ENCODE results near the gene ITIH5. TPM values are rescaled to one million over a fixed set of nuclear protein-coding genes. Genes with fewer than 3 reads are reported as not detected.

Gene ITIH5
- total and polyA plus RNA-seq, 2 of the 8 experiments (the other 6 are each of a cell fraction or from before 2014, with no cell fraction given): 5.8 to 7.6 TPM

DNA sequence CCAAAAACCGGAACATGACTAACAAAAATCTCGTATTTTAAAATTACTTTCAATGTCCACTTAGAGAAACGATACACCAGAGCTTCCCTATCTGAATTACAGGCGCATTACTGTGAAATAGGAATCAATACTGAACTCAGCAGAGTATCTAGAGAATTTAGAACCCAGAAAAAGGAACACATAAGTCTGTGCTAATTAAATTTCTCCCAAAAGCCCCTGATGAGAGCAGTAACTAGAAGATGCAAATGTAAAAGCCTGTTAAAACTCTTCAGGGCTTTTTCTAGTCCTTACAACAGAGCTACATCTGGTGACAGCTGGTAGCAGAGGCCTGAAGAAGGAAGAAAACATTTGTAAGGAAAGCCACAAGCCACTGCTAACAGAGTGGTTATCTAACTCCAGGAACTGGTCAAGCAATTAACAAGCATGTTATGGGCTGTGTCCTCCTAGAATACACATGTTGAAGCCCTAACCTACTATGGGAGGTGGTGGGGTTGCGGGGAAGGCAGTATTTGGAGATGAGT is 24.2 kb downstream of the ITIH5 start:
- Histone ChIP-seq H2AK5ac (ENCODE audit: low read depth, low read length) (no peak overlapping the region), H2AFZ (ENCODE audit: low read length) (no peak overlapping the region), H3K4me2 (ENCODE audit: insufficient read depth in 1 of 2, low read depth in 2 of 2, low read length in 2 of 2) (no peak overlapping the region), H4K5ac (ENCODE audit: insufficient read length, low read depth, low read length) (no peak overlapping the region), H3K23ac (ENCODE audit: insufficient read length) (no peak overlapping the region), H3K79me1 (ENCODE audit: low read depth, low read length) (no peaks in the 10 kb centered on the region), H2BK20ac (ENCODE audit: low read length) (no peak overlapping the region), H3K4me3 (ENCODE audit: extremely low read depth in 1 of 4, insufficient read depth in 2 of 4, low read depth in 3 of 4, low read length in 4 of 4) (no peak overlapping the region), H2BK12ac (ENCODE audit: low read depth, low read length) (no peak overlapping the region), H3K23me2 (ENCODE audit: low read depth, low read length) (no peaks in the 10 kb centered on the region), H3K4ac (replicated peaks; ENCODE audit: insufficient read length, low read depth, low read length) (no peak overlapping the region), H3K36me3 (ENCODE audit: control insufficient read depth in 2 of 4, insufficient read depth in 4 of 4, low read length in 3 of 4) (no peaks in the 10 kb centered on the region; a peak in 1 of 8 replicates), H4K8ac (ENCODE audit: extremely low read depth, insufficient read depth, low read length) (no peak overlapping the region), H3K4me1 (replicated peaks in 1 of 4; ENCODE audit: control insufficient read depth in 3 of 4, insufficient read depth in 4 of 4, low read length in 3 of 4) (peaks cover 0 to 2% (median 0%) of the 10 kb centered on the region in 4 experiments; a peak in 1 of 7 replicates), H3K56ac (replicated peaks; ENCODE audit: insufficient read length, low read depth, low read length) (no peak overlapping the region), H3K27me3 (replicated peaks in 1 of 4; ENCODE audit: control insufficient read depth in 3 of 4, extremely low read depth in 1 of 4, insufficient read depth in 3 of 4, low read length in 3 of 4) (no peaks in the 10 kb centered on the region), H4K91ac (replicated peaks; ENCODE audit: insufficient read length, low read length) (no peak overlapping the region), H3K9me3 (ENCODE audit: insufficient read depth in 2 of 2, low read depth in 1 of 2, low read length in 1 of 2) (peaks cover 0 to 2% of the 10 kb centered on the region in 2 experiments; a peak in 2 of 4 replicates), H3K14ac (ENCODE audit: insufficient read length) (no peak overlapping the region), H2BK120ac (replicated peaks; ENCODE audit: low read depth, low read length) (no peak overlapping the region), H3K79me2 (ENCODE audit: control insufficient read depth in 1 of 2, insufficient read depth in 2 of 2, low read length in 2 of 2) (no peaks in the 10 kb centered on the region), H2BK15ac (ENCODE audit: low read length) (no peak overlapping the region), H4K20me1 (replicated peaks in 1 of 2; ENCODE audit: control insufficient read depth in 1 of 2, insufficient read depth in 2 of 2, low read length in 2 of 2) (no peaks in the 10 kb centered on the region), H3K9ac (replicated peaks in 1 of 4; ENCODE audit: extremely low read depth in 1 of 4, low read depth in 3 of 4, low read length in 3 of 4) (no peak overlapping the region), H3K27ac (ENCODE audit: low read depth, low read length) (no peak overlapping the region), H2BK5ac (ENCODE audit: low read depth, low read length) (no peak overlapping the region), H3K18ac (ENCODE audit: extremely low read depth, low read length) (no peak overlapping the region)
- 82% methylated on average over 5 of the region's 5 CpGs; no CpG with 5 or more reads in 1 of the 2 experiments for WGBS, 2 experiments (ENCODE audit: extremely low coverage in 1 of 2, insufficient coverage in 1 of 2, insufficient read length in 1 of 2, insufficient replicate concordance in 2 of 2, low coverage in 1 of 2, low lambda C conversion rate in 2 of 2, missing lambda C conversion rate in 1 of 2)
- DNase-seq (ENCODE audit: low read depth in 1 of 2, low spot score in 2 of 2) (no peak), FAIRE-seq (no peak)
- TF ChIP-seq TAF1 (IDR thresholded peaks at IDR 0.05; ENCODE audit: low read depth, low read length): no peak
- TF ChIP-seq SIX5 (IDR thresholded peaks at IDR 0.05; ENCODE audit: low read depth, low read length): no peak
- ChIA-PET CTCF (ENCODE audit: partially characterized antibody) (interaction anchor here (0.8 kb wide), 1 partner anchor 19 kb away, joined by 3 read pairs; no protein-coding TSS in a partner anchor), POLR2A (ENCODE audit: partially characterized antibody) (no interaction called here)

Data from H1 (cell line).